ENCODE measurements around the gene SLC24A3.

DNA sequence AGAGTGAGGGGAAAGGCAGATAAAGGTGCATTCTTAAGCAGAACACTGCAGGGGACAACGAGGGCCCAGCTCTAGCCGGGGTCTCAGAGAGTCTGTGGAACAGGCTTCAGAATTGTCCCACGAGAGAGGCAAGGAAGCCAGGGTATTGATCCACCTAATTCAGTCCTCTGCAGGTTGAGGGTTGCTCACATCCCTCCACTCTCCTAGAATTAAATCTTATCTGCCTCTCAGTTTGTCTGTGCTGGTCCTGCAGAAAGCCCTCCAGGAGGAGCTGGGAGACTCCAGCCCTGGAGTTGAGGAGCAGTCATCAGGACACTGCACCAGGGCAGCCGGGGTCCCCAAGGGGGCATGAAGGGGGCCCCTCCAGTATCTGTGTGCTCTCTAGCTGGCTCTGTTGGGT is 39.1 kb downstream of the SLC24A3 start:
- TF ChIP-seq POLR2A (IDR thresholded peaks at IDR 0.05) = no peak
- TF ChIP-seq, protein P1, sequence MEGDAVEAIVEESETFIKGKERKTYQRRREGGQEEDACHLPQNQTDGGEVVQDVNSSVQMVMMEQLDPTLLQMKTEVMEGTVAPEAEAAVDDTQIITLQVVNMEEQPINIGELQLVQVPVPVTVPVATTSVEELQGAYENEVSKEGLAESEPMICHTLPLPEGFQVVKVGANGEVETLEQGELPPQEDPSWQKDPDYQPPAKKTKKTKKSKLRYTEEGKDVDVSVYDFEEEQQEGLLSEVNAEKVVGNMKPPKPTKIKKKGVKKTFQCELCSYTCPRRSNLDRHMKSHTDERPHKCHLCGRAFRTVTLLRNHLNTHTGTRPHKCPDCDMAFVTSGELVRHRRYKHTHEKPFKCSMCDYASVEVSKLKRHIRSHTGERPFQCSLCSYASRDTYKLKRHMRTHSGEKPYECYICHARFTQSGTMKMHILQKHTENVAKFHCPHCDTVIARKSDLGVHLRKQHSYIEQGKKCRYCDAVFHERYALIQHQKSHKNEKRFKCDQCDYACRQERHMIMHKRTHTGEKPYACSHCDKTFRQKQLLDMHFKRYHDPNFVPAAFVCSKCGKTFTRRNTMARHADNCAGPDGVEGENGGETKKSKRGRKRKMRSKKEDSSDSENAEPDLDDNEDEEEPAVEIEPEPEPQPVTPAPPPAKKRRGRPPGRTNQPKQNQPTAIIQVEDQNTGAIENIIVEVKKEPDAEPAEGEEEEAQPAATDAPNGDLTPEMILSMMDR (IDR thresholded peaks at IDR 0.05) = no peak
